Natural killer cell (primary cell): ENCODE data around the gene ATP13A1. TPM values are rescaled to one million over a fixed set of nuclear protein-coding genes. Genes with fewer than 3 reads are reported as not detected.
"Not testable (repeated sequence)": the region's sequence is repeated elsewhere in the genome, so short reads cannot be mapped to it uniquely, and the experiment has no call there.

Experiments
- ATAC-seq, 3 donors: fragments of 150-1000 bp in 2 of 3; fragments of 200-7000 bp in 1 of 3; cut with Tn5 transposase; 1 replicate in 1 of 3; 2 replicates in 2 of 3; pipeline ENCODE4 v1.10.0; 2021; ENCODE audit warnings: mild to moderate bottlenecking in 2 of 3, moderate library complexity in 2 of 3
- DNase-seq, 2 donors: peaks; one replicate each; pipeline versions ENCODE4 v3.0.0 to v3.0.0-alpha.2; 2013 to 2021; ENCODE audit warnings: mixed read lengths in 1 of 2
- H3K27ac ChIP-seq: one replicate; pipeline ENCODE4 v1.5.1; 2013; ENCODE audit warnings: mild to moderate bottlenecking, low read length
- H3K27me3 ChIP-seq: one replicate; pipeline ENCODE4 v1.6.1; 2013; ENCODE audit warnings: low read length; ENCODE audit not compliant: control insufficient read depth, insufficient read depth
- H3K36me3 ChIP-seq: one replicate; pipeline ENCODE4 v1.6.1; 2013; ENCODE audit warnings: low read length; ENCODE audit not compliant: control insufficient read depth, insufficient read depth
- H3K4me1 ChIP-seq: one replicate; pipeline ENCODE4 v1.6.1; 2013; ENCODE audit warnings: low read length; ENCODE audit not compliant: control insufficient read depth, insufficient read depth
- H3K4me3 ChIP-seq: one replicate; pipeline ENCODE4 v1.5.1; 2013; ENCODE audit warnings: low read length
- H3K9me3 ChIP-seq: one replicate; pipeline ENCODE4 v1.6.1; 2013; ENCODE audit warnings: low read length; ENCODE audit not compliant: control insufficient read depth, insufficient read depth
- H3K27ac Mint-ChIP-seq, 2 donors: one replicate each; pipeline ENCODE4 v1.8.0; 2022; ENCODE audit warnings: mild to moderate bottlenecking in 2 of 2, mixed read lengths in 2 of 2, moderate library complexity in 1 of 2
- H3K27me3 Mint-ChIP-seq, 2 donors: one replicate each; pipeline ENCODE4 v1.8.0; 2022; ENCODE audit warnings: low read depth in 2 of 2, mixed read lengths in 2 of 2
- H3K36me3 Mint-ChIP-seq: one replicate; pipeline ENCODE4 v1.8.0; 2022; ENCODE audit warnings: mixed read lengths
- H3K4me1 Mint-ChIP-seq, 2 donors: one replicate each; pipeline ENCODE4 v1.8.0; 2022; ENCODE audit warnings: mixed read lengths in 2 of 2
- H3K4me3 Mint-ChIP-seq: one replicate; pipeline ENCODE4 v1.8.0; 2022; ENCODE audit warnings: mild to moderate bottlenecking, moderate library complexity, mixed read lengths
- H3K9me3 Mint-ChIP-seq, 2 donors: one replicate each; pipeline ENCODE4 v1.8.0; 2022; ENCODE audit warnings: mixed read lengths in 2 of 2
- WGBS: methylation state at CpG from one replicate; pipeline ENCODE4 v1.1.7; 2013; ENCODE audit warnings: missing lambda C conversion rate; ENCODE audit not compliant: insufficient coverage; 5-methylcytosine and 5-hydroxymethylcytosine counted together
- intact Hi-C: fragments of 100-400 bp; cut with micrococcal nuclease; formaldehyde crosslinking; loops from one replicate; pipeline ENCODE4 v1.14.2; 2022
- total RNA-seq, 4 donors: library from RNA; stranded (reverse); fragments of 120-200 nt in 1 of 4; gene quantifications; one replicate each; pipeline versions ENCODE4 v1.2.3 to v1.2.4, GENCODE V29; 2013 to 2022
- TF ChIP-seq, protein P1 (sequence below): fragments of 200-600 bp; IDR thresholded peaks from one replicate; pipeline ENCODE4 v1.8.0; 2022; ENCODE audit warnings: antibody characterized with exemption

ATP13A1 gene
- total RNA-seq, 3 donors from 2014 or later (not counting 1 experiment from before 2014, with no cell fraction given) = 58.1 to 73.2 (median 67.7) TPM

DNA sequence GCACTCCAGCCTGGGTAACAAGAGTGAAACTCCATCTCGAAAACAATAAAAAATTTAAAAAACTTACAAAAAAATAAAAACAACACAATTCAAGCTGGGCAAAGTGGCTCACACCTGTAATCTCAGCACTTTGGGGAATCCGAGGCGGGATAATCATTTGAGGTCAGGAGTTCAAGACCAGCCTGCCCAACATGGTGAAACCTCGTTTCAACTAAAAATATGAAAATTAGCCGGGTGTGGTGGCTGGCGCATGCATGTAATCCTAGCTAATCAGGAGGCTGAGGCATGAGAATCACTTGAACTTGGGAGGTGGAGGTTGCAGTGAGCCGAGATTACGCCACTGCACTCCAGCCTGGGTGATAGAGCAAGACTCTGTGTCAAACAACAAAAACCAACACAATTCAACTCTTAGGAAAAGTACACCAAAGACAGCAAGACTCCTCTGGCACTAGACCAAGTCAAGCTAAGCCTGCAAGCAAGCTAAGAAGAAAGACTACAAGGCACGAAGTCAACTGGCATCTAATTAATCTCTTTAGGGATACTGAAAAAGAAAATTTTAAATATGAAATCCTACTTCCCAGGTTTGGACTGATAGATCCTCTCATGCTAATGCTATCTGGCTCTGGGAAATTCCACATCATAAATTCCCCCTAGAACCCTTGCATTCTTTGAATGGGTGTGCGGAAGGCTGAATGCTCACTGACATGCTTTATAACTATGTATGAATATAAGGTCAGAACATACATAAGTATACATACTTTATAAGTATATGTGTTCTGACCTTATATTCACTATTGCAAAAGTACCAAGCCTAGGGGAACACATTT, 52.9 kb downstream of the ATP13A1 start:
- WGBS = 93% methylated on average over 9 of the region's 10 CpGs
- H3K27ac Mint-ChIP-seq = no peak overlapping the region
- H3K27ac ChIP-seq = no peak overlapping the region
- H3K4me3 ChIP-seq = no peak overlapping the region
- intact Hi-C loops = no loop called here
- TF ChIP-seq, protein P1, sequence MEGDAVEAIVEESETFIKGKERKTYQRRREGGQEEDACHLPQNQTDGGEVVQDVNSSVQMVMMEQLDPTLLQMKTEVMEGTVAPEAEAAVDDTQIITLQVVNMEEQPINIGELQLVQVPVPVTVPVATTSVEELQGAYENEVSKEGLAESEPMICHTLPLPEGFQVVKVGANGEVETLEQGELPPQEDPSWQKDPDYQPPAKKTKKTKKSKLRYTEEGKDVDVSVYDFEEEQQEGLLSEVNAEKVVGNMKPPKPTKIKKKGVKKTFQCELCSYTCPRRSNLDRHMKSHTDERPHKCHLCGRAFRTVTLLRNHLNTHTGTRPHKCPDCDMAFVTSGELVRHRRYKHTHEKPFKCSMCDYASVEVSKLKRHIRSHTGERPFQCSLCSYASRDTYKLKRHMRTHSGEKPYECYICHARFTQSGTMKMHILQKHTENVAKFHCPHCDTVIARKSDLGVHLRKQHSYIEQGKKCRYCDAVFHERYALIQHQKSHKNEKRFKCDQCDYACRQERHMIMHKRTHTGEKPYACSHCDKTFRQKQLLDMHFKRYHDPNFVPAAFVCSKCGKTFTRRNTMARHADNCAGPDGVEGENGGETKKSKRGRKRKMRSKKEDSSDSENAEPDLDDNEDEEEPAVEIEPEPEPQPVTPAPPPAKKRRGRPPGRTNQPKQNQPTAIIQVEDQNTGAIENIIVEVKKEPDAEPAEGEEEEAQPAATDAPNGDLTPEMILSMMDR = no peak
- peaks cover 11 to 26% of the 10 kb centered on the region in 2 donors for H3K4me1 Mint-ChIP-seq
- no peaks in the 10 kb centered on the region for H3K9me3 Mint-ChIP-seq
- no peak for ATAC-seq
- peaks cover 2% of the 10 kb centered on the region for H3K36me3 ChIP-seq
- H3K27me3 Mint-ChIP-seq = no peaks in the 10 kb centered on the region
- no peaks in the 10 kb centered on the region for H3K36me3 Mint-ChIP-seq
- peaks cover 24% of the 10 kb centered on the region for H3K4me1 ChIP-seq
- no peak overlapping the region for H3K4me3 Mint-ChIP-seq
- no peak for DNase-seq
- no peaks in the 10 kb centered on the region for H3K9me3 ChIP-seq
- H3K27me3 ChIP-seq = no peaks in the 10 kb centered on the region

DNA sequence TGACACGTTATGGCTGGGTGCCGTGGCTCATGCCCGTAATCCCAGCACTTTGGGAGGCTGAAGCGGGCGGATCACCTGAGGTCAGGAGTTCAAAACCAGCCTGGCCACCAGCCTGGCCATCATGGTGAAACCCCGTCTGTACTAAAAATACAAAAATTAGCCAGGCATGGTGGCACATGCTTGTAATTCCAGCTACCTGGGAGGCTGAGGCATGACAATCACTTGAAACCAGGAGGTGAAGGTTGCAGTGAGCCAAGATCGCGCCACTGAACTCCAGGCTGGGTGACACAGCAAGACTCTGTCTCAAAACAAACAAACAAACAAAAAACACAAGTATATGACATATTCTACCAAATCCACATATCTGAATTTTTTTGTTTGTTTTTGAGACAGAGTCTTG, 56.8 kb downstream of the ATP13A1 start:
- WGBS = 98% methylated on average over 8 of the region's 8 CpGs
- ATAC-seq, H3K27me3 Mint-ChIP-seq, H3K27ac ChIP-seq, DNase-seq, H3K36me3 Mint-ChIP-seq, H3K9me3 Mint-ChIP-seq, H3K9me3 ChIP-seq, H3K4me3 Mint-ChIP-seq, H3K36me3 ChIP-seq, H3K27me3 ChIP-seq, intact Hi-C loops, H3K27ac Mint-ChIP-seq, H3K4me3 ChIP-seq: not testable (repeated sequence)
- peaks cover 0 to 17% of the 10 kb centered on the region in 2 donors for H3K4me1 Mint-ChIP-seq
- peaks cover 18% of the 10 kb centered on the region for H3K4me1 ChIP-seq

DNA sequence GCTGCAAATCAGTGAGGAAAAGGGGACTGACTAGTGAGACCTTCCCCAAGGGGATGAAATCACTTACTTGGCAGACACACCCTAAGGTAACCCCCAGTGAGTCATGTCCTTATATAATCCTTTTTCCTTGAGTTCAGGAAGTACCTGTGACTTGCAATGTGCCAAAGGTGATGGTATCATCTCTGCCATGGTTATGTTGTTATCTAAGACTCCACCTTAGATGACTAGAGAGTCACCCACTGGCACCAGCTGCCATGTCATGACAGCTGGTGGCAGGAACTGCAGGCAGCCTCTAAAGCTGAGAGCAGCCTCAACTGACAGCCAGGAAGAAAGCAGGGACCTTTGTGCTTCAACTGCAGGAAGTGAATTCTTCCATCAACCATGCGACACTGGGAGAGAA, 57.5 kb downstream of the ATP13A1 start:
- no peaks in the 10 kb centered on the region for H3K27me3 Mint-ChIP-seq
- no peaks in the 10 kb centered on the region for H3K9me3 ChIP-seq
- TF ChIP-seq, protein P1 = no peak
- no peak overlapping the region for H3K4me3 ChIP-seq
- peaks cover 3 to 17% of the 10 kb centered on the region in 2 donors for H3K4me1 Mint-ChIP-seq
- no peak overlapping the region for H3K4me3 Mint-ChIP-seq
- peak in 1 of 2 donors; percentile 77 for DNase-seq
- H3K27ac ChIP-seq = peak overlapping the region; percentile 47
- no peaks in the 10 kb centered on the region for H3K36me3 Mint-ChIP-seq
- peaks cover 2% of the 10 kb centered on the region for H3K36me3 ChIP-seq
- peak overlapping the region in 1 of 2 donors; percentile 69 for H3K27ac Mint-ChIP-seq
- intact Hi-C loops = no loop called here
- H3K9me3 Mint-ChIP-seq = no peaks in the 10 kb centered on the region
- peak in 2 of 3 donors; percentile 33 to 49 for ATAC-seq
- H3K4me1 ChIP-seq = peaks cover 21% of the 10 kb centered on the region
- 57% methylated on average over 1 of the region's 1 CpG for WGBS
- no peaks in the 10 kb centered on the region for H3K27me3 ChIP-seq

DNA sequence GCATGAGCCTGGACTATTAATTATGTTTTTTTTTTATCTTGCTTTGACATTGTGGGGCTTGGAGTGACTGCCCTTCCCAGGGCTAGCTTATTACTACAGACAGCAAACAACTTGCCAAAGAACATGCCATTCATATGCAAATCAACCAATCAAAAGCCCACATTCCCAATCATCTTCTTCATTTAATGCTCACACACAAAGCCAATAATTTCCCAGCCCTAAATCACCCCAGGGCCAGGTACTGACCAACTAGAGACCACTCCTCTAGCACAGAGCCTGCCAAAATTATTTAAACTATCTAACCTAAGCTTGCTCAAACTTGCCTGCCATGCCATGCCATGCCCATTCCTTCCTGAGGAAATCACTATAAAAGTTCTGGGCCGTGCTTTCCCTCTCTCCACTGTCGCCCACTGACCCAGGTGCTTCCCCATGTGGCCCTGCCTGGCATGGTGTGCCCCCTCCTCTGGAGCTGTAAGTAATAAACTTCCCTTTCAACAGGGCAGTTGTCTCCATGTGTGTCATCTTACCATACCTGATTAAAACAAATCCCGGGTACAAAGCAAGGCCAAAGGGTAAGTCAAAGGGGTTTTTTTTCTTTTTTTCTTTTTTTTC, 60.7 kb downstream of the ATP13A1 start:
- Mint-ChIP-seq H3K4me1 (peaks cover 10 to 17% of the 10 kb centered on the region in 2 donors), H3K36me3 (no peaks in the 10 kb centered on the region), H3K9me3 (no peaks in the 10 kb centered on the region), H3K4me3 (no peak overlapping the region), H3K27me3 (no peaks in the 10 kb centered on the region), H3K27ac (no peak overlapping the region)
- Histone ChIP-seq H3K4me3 (no peak overlapping the region), H3K9me3 (no peaks in the 10 kb centered on the region), H3K36me3 (no peaks in the 10 kb centered on the region), H3K27ac (no peak overlapping the region), H3K27me3 (no peaks in the 10 kb centered on the region), H3K4me1 (peaks cover 35% of the 10 kb centered on the region)
- TF ChIP-seq, protein P1 = no peak
- intact Hi-C loops = no loop called here
- ATAC-seq (no peak), DNase-seq (no peak)
- WGBS = 58% methylated on average over 3 of the region's 3 CpGs
